Lower leg skin (tissue), 3 donors: ENCODE measurements around the gene ANK3.

Experiments
- CTCF ChIP-seq, 3 donors: fragments of 450-650 bp; IDR thresholded peaks; one replicate each; pipeline ENCODE4 v1.5.1; 2016; ENCODE audit warnings: antibody characterized with exemption in 3 of 3, mild to moderate bottlenecking in 3 of 3, moderate library complexity in 2 of 3
- POLR2A ChIP-seq, 2 donors: fragments of 450-650 bp; IDR thresholded peaks; one replicate each; pipeline ENCODE4 v1.6.1; 2016 to 2017; ENCODE audit warnings: antibody characterized with exemption in 2 of 2, mild to moderate bottlenecking in 1 of 2, moderate library complexity in 1 of 2

- no peak for TF ChIP-seq CTCF (IDR thresholded peaks at IDR 0.05)
- no peak for TF ChIP-seq POLR2A (IDR thresholded peaks at IDR 0.05)
Observed at GRCh38 chr10:60139798-60140566, 249.7 kb downstream of the ANK3 start.
